Measurements from ENCODE around the gene TMEM100. TPM values are rescaled to one million over a fixed set of nuclear protein-coding genes. Genes with fewer than 3 reads are reported as not detected.

TMEM100 gene
- total RNA-seq, 1 experiment from 2014 or later, result 10.7 TPM

- no peak for DNase-seq (ENCODE audit: low read depth, low spot score)
These were observed 26.2 kb upstream of the TMEM100 start for GRCh38 chr17:55748841-55749240.

DNA sequence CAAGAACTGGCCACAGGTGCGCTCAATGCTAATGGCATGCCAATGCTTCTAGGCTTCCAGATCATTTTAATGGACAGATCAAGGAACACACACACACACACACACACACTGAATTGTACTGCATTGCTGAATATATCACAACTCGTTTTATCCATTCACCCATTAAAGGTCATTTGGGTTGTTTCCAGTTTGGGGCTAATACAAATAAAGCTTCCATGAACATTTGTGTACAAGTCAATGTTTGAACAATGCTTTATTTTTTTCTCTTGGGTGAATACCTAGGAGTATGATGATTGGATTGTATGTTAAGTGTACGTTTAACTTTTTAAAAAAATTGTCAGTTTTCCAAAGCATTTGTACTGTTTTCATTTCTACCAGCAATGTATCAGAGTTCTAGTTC lies 24.5 kb upstream of the TMEM100 start:
- DNase-seq (ENCODE audit: low read depth, low spot score), result no peak
- in situ Hi-C loops (cut with HindIII; ENCODE audit: low pct_unique_long_range_greater_than_20kb, low sequenced_read_pairs), result no loop called here

More at GRCh38 chr17:55748841-55749240, 26.2 kb upstream of the TMEM100 start:
- in situ Hi-C loops (cut with HindIII; ENCODE audit: low pct_unique_long_range_greater_than_20kb, low sequenced_read_pairs), result no loop called here

DNA sequence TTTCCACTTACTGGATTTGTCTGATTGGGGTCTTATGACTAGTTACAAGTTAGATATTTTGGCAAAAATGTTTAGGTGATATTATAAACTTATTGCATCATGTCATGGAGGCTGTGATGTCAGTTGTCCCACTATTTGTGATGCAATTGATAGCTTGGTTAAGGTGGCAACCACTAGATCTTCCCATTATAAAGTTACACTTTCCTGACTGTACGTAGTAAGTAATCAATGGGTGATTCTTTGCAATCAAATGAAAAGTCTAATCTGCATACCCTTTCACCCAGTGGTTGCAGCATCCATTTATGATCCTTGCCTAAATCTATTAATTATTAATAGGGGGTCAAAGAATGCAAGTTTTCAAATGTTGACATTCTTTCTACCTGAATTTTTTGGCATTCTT lies 23.8 kb upstream of the TMEM100 start:
- no peak for DNase-seq (ENCODE audit: low read depth, low spot score)
- in situ Hi-C loops (cut with HindIII; ENCODE audit: low pct_unique_long_range_greater_than_20kb, low sequenced_read_pairs), result no loop called here

- in situ Hi-C loops (cut with HindIII; ENCODE audit: low pct_unique_long_range_greater_than_20kb, low sequenced_read_pairs), result no loop called here
- DNase-seq (ENCODE audit: low read depth, low spot score), result no peak
These were observed 22.6 kb upstream of the TMEM100 start for GRCh38 chr17:55745258-55745657.

GRCh38 chr17:55743103-55743679 lies 20.5 kb upstream of the TMEM100 start:
- in situ Hi-C loops (cut with HindIII; ENCODE audit: low pct_unique_long_range_greater_than_20kb, low sequenced_read_pairs), result no loop called here
- DNase-seq (ENCODE audit: low read depth, low spot score), result peak; percentile 51

- DNase-seq (ENCODE audit: low read depth, low spot score), result no peak
- in situ Hi-C loops (cut with HindIII; ENCODE audit: low pct_unique_long_range_greater_than_20kb, low sequenced_read_pairs), result no loop called here
These were observed 19.8 kb upstream of the TMEM100 start for GRCh38 chr17:55742272-55743102.

GRCh38 chr17:55741356-55741700 lies 18.7 kb upstream of the TMEM100 start:
- in situ Hi-C loops (cut with HindIII; ENCODE audit: low pct_unique_long_range_greater_than_20kb, low sequenced_read_pairs), result no loop called here
- DNase-seq (ENCODE audit: low read depth, low spot score), result no peak

DNA sequence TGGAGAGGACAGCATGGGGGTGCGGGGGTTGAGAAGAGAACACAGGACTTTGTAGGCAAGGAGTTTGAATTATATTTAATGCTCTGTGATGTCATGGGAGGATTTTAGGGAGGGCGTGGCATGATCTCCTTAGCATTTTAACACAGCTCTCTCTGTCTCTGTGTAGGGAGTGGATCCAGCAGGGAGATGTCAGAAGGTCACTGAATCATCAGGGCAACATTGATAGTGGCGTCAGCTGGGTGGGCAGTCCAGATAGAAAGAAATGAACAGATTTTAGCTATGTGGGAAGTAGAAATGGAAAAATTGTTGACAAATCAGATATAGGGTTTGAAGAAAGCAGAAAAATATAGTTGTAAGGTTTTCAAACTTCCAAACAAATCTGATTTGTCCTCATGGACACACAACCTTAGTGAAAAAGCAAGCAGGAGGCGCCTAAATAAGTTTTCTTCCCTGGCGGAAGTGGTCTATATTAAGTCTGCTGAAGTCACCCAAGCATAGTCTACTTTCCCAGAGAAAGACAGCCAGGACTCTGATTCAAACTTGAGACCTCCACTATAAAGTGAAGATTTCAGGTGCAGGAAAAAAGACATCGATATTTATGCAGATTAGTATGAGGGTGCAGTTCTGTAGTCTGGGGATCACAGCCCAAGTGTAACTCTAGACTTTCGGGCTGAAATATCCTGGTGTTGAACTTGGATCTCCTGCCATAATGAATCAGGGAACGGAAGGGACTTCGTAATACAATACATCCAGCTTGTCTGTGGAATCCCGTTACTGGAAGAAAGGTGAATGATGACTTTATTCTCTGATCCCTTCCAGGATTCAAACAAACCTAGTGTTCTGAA lies 18.1 kb upstream of the TMEM100 start:
- in situ Hi-C loops (cut with HindIII; ENCODE audit: low pct_unique_long_range_greater_than_20kb, low sequenced_read_pairs), result no loop called here
- peak; percentile 85 for DNase-seq (ENCODE audit: low read depth, low spot score)

- no peak for DNase-seq (ENCODE audit: low read depth, low spot score)
- in situ Hi-C loops (cut with HindIII; ENCODE audit: low pct_unique_long_range_greater_than_20kb, low sequenced_read_pairs), result no loop called here
These were observed 15.4 kb upstream of the TMEM100 start for GRCh38 chr17:55737976-55738501.

- DNase-seq (ENCODE audit: low read depth, low spot score), result peak; percentile 81
- in situ Hi-C loops (cut with HindIII; ENCODE audit: low pct_unique_long_range_greater_than_20kb, low sequenced_read_pairs), result no loop called here
These were observed 13.2 kb upstream of the TMEM100 start for GRCh38 chr17:55735731-55736405.

GRCh38 chr17:55734128-55734781 lies 11.6 kb upstream of the TMEM100 start:
- in situ Hi-C loops (cut with HindIII; ENCODE audit: low pct_unique_long_range_greater_than_20kb, low sequenced_read_pairs), result no loop called here
- DNase-seq (ENCODE audit: low read depth, low spot score), result peak; percentile 49

DNA sequence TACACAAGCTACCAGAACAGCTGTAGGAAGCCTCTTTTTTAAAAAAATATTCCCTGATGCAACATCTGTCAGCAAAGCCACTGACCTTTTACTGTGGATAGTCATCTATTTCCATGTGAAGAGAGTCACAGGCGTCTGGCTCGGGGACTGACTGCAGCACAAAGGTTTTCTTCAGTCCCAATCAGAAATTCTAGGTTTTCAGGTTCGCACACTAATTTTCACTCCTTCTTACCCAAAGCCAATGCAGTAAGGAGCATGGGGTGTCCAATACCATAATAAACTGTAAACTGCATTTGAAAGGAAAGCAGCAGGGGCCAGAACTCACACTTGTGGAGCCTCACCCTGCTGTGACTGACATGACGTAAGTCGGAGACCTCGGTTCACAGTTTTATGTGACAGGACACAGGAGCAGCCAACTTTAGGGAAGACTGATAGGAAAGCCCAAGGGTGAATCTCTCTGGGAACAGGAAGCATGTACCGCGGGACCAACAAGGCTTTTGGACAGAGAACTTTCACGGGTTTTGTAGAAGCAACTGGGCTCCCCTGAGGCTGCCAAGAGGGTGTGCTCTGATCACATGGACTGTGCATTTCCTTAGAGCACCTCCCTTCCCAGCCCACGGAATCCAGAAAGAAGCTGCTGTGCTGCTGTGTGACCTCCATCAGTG lies 9.1 kb upstream of the TMEM100 start:
- in situ Hi-C loops (cut with HindIII; ENCODE audit: low pct_unique_long_range_greater_than_20kb, low sequenced_read_pairs), result no loop called here

GRCh38 chr17:55730808-55731207 lies 8.1 kb upstream of the TMEM100 start:
- in situ Hi-C loops (cut with HindIII; ENCODE audit: low pct_unique_long_range_greater_than_20kb, low sequenced_read_pairs), result no loop called here
- DNase-seq (ENCODE audit: low read depth, low spot score), result peak; percentile 35

More for the DNA sequence above, 9.1 kb upstream of the TMEM100 start:
- DNase-seq (ENCODE audit: low read depth, low spot score), result peak; percentile 95

GRCh38 chr17:55730380-55730779 lies 7.7 kb upstream of the TMEM100 start:
- in situ Hi-C loops (cut with HindIII; ENCODE audit: low pct_unique_long_range_greater_than_20kb, low sequenced_read_pairs), result no loop called here
- no peak for DNase-seq (ENCODE audit: low read depth, low spot score)

DNA sequence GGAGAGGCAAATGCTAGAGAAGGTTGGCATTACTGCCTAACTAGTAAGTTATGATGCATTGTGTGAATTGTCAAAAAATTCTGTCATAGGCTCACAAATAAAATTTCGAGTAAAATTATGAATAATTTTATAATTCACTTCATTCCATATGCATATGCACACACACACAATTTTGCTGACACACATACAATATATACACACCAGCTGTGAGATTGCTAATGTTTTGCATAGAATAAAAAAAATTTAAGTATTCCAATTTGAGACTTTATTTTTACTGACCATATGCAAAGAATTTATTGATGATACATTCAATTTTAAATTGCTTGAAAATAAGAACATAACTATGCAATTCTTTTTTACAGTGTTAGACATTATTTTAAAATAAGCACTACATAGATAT lies 6.8 kb upstream of the TMEM100 start:
- in situ Hi-C loops (cut with HindIII; ENCODE audit: low pct_unique_long_range_greater_than_20kb, low sequenced_read_pairs), result no loop called here
- no peak for DNase-seq (ENCODE audit: low read depth, low spot score)

DNA sequence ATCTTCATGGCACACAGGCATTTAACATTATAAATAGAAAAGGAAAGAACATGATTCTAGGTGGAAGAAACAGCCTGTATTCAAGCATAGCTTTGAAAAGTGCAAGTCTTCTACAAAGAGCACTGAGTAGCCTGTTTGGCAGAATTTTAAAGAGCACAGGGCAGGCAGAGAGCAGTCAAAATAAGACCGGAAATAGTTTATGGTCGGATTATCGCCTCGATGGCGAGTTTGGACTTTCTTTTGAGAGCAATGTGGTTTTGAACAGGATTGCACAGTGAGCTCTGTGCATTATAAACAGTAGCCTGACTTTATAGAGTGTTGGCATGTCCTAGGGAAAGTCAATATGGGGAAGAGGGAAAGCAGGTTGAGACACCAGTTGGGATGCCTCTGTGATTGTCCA lies 6.2 kb upstream of the TMEM100 start:
- in situ Hi-C loops (cut with HindIII; ENCODE audit: low pct_unique_long_range_greater_than_20kb, low sequenced_read_pairs), result no loop called here
- DNase-seq (ENCODE audit: low read depth, low spot score), result no peak

DNA sequence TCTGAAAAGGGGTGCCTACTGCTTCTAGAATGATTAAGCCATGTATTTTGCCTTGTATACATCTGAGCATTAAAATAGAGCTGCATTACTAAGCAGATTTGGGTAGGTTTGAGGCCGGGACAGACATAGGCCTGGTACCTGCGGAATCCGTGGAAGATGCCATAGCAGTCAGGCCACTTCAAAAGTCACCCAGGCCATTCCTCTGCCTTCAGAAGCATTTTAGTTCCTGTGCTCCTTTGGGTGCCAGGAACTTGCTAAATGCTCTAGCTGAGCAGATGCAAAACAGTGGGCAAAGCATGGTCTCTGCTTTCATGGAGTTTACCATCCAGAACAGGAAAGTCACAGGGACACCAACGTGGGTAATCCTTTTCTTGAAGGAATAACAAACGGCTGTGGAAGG lies 5.7 kb upstream of the TMEM100 start:
- in situ Hi-C loops (cut with HindIII; ENCODE audit: low pct_unique_long_range_greater_than_20kb, low sequenced_read_pairs), result no loop called here
- no peak for DNase-seq (ENCODE audit: low read depth, low spot score)

All from SK-MEL-5 (cell line).